ENCODE data around the gene FAM72D. TPM values are rescaled to one million over a fixed set of nuclear protein-coding genes. Genes with fewer than 3 reads are reported as not detected.
"Not testable (repeated sequence)": the region's sequence is repeated elsewhere in the genome, so short reads cannot be mapped to it uniquely, and the experiment has no call there.

FAM72D gene
- total and polyA plus RNA-seq, 2 experiments from 2014 or later, result 8.2 to 14.7 TPM

GRCh38 chr1:145074021-145074559 lies 21.7 kb upstream of the FAM72D start:
- not testable (repeated sequence) for H3K27me3 ChIP-seq (ENCODE audit: insufficient read depth); DNase-seq (ENCODE audit: low spot score); H3F3A ChIP-seq (replicated peaks; ENCODE audit: low read depth); H3K27me3 Mint-ChIP-seq (ENCODE audit: insufficient read depth, low read depth, poor library complexity); H3K4me3 Mint-ChIP-seq; H3K9me2 ChIP-seq (ENCODE audit: insufficient read depth); H3K79me2 ChIP-seq (replicated peaks; ENCODE audit: insufficient read depth); H3K36me3 Mint-ChIP-seq (ENCODE audit: low read depth); H3K4me1 ChIP-seq (ENCODE audit: insufficient read depth); H3K36me3 ChIP-seq (ENCODE audit: insufficient read depth); H3K4me3 ChIP-seq; H3K27ac Mint-ChIP-seq; H2AFZ ChIP-seq; H3K27ac ChIP-seq (ENCODE audit: low read depth); H3K4me1 Mint-ChIP-seq; ATAC-seq; H3K9me3 Mint-ChIP-seq; H4K20me1 ChIP-seq (replicated peaks; ENCODE audit: insufficient read depth); H3K4me2 ChIP-seq

DNA sequence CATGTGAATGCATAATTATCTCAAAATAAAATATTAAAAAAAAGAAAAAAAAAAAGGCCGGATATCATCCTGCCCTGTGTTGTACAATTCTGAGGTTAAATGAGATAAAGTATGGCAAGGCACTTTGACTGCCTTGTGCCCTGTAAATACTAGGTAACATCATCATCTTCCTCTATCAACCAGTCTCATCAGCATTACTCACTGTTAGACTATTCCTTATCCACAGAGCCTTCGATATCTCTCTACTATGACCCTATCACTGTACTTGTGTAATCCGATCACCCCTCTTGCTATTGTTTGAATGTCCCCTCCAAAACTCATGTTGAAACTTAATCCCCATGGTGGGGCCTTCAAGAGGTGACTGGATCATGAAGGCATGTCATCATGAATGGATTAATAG lies 18.9 kb upstream of the FAM72D start:
- H3K4me3 ChIP-seq; H3K36me3 Mint-ChIP-seq (ENCODE audit: low read depth); H3K4me1 ChIP-seq (ENCODE audit: insufficient read depth); H2AFZ ChIP-seq; H3K4me1 Mint-ChIP-seq; H3K36me3 ChIP-seq (ENCODE audit: insufficient read depth); H3K27ac Mint-ChIP-seq; H3K27me3 Mint-ChIP-seq (ENCODE audit: insufficient read depth, low read depth, poor library complexity); H3K4me2 ChIP-seq; H3F3A ChIP-seq (replicated peaks; ENCODE audit: low read depth); H3K27ac ChIP-seq (ENCODE audit: low read depth); H3K79me2 ChIP-seq (replicated peaks; ENCODE audit: insufficient read depth); DNase-seq (ENCODE audit: low spot score); H3K9me3 Mint-ChIP-seq; ATAC-seq; H3K27me3 ChIP-seq (ENCODE audit: insufficient read depth); H3K9me2 ChIP-seq (ENCODE audit: insufficient read depth); H3K4me3 Mint-ChIP-seq; H4K20me1 ChIP-seq (replicated peaks; ENCODE audit: insufficient read depth): not testable (repeated sequence)

- not testable (repeated sequence) for H3K27ac Mint-ChIP-seq; H3K4me1 Mint-ChIP-seq; H3K36me3 ChIP-seq (ENCODE audit: insufficient read depth); H3K4me2 ChIP-seq; H3K9me2 ChIP-seq (ENCODE audit: insufficient read depth); H3K27me3 Mint-ChIP-seq (ENCODE audit: insufficient read depth, low read depth, poor library complexity); H3K27ac ChIP-seq (ENCODE audit: low read depth); H3K79me2 ChIP-seq (replicated peaks; ENCODE audit: insufficient read depth); ATAC-seq; H3K36me3 Mint-ChIP-seq (ENCODE audit: low read depth); DNase-seq (ENCODE audit: low spot score); H3K27me3 ChIP-seq (ENCODE audit: insufficient read depth); H2AFZ ChIP-seq; H3K4me3 Mint-ChIP-seq; H3K4me3 ChIP-seq; H3K9me3 Mint-ChIP-seq; H3F3A ChIP-seq (replicated peaks; ENCODE audit: low read depth); H3K4me1 ChIP-seq (ENCODE audit: insufficient read depth); H4K20me1 ChIP-seq (replicated peaks; ENCODE audit: insufficient read depth)
These were observed 17.6 kb upstream of the FAM72D start for GRCh38 chr1:145077872-145078786.

DNA sequence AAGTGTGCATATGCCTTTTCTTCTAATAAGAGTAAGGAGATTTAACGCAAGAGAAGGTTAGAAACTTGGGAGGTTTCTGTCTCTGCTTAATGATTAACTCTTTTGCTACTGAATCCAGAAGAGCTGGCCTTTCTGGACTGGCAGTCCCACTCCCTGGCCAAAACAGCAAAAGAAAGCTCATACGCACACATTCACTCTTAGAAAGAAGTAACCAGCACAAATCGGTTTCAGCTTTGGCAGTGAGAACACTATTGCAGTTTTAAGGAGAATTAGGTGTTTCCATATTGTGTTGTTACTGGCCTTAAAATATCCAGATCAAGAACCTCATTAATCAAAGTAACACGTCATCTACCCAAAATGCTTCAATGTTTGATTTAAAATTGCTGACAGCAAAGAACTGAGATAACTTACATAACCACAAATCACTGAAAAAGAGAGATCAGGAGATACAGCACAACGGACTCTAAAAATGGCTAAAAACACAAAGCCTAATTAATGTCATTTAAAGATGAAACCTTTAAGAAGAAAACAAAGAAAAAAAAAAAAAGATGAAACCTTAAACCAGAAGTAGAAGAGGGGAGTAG lies 16.9 kb upstream of the FAM72D start:
- H2AFZ ChIP-seq; H3K27ac Mint-ChIP-seq; H3K4me2 ChIP-seq; H3K4me1 ChIP-seq (ENCODE audit: insufficient read depth); ATAC-seq; H3K27ac ChIP-seq (ENCODE audit: low read depth); H3K9me3 Mint-ChIP-seq; H3F3A ChIP-seq (replicated peaks; ENCODE audit: low read depth); H3K79me2 ChIP-seq (replicated peaks; ENCODE audit: insufficient read depth); H3K27me3 Mint-ChIP-seq (ENCODE audit: insufficient read depth, low read depth, poor library complexity); H3K4me3 Mint-ChIP-seq; H3K9me2 ChIP-seq (ENCODE audit: insufficient read depth); H3K27me3 ChIP-seq (ENCODE audit: insufficient read depth); DNase-seq (ENCODE audit: low spot score); H3K4me3 ChIP-seq; H3K36me3 Mint-ChIP-seq (ENCODE audit: low read depth); H3K4me1 Mint-ChIP-seq; H3K36me3 ChIP-seq (ENCODE audit: insufficient read depth); H4K20me1 ChIP-seq (replicated peaks; ENCODE audit: insufficient read depth): not testable (repeated sequence)

DNA sequence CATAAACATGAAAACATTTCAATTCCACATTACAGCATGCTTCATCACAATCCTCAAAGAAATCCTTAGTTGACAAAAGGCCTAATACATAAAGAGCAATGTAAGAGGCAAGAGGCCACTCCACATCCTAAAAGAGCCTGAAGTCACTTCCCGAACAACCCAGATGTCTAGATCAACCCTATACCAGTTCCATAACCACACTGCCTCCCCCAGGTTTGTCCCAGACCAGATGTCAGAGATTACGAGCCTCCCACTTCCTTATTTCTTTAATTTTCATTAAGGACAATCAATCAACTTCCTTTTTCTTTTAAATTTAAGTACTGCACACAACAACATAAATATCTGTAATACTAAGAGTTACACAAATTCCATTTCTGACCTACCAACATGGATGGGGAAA lies 16.0 kb upstream of the FAM72D start:
- H3K79me2 ChIP-seq (replicated peaks; ENCODE audit: insufficient read depth); H3K27me3 ChIP-seq (ENCODE audit: insufficient read depth); H3K36me3 Mint-ChIP-seq (ENCODE audit: low read depth); H4K20me1 ChIP-seq (replicated peaks; ENCODE audit: insufficient read depth); H3K4me3 ChIP-seq; H3K9me2 ChIP-seq (ENCODE audit: insufficient read depth); H2AFZ ChIP-seq; H3K4me1 ChIP-seq (ENCODE audit: insufficient read depth); H3K9me3 Mint-ChIP-seq; H3K27ac ChIP-seq (ENCODE audit: low read depth); ATAC-seq; H3F3A ChIP-seq (replicated peaks; ENCODE audit: low read depth); H3K27ac Mint-ChIP-seq; DNase-seq (ENCODE audit: low spot score); H3K4me3 Mint-ChIP-seq; H3K36me3 ChIP-seq (ENCODE audit: insufficient read depth); H3K4me1 Mint-ChIP-seq; H3K4me2 ChIP-seq; H3K27me3 Mint-ChIP-seq (ENCODE audit: insufficient read depth, low read depth, poor library complexity): not testable (repeated sequence)

GRCh38 chr1:145080193-145080592 lies 15.6 kb upstream of the FAM72D start:
- H3K27ac ChIP-seq (ENCODE audit: low read depth); DNase-seq (ENCODE audit: low spot score); H3K4me1 ChIP-seq (ENCODE audit: insufficient read depth); H3K36me3 ChIP-seq (ENCODE audit: insufficient read depth); H3K4me1 Mint-ChIP-seq; H3K79me2 ChIP-seq (replicated peaks; ENCODE audit: insufficient read depth); H3K4me3 Mint-ChIP-seq; H3K9me3 Mint-ChIP-seq; H3K27ac Mint-ChIP-seq; H4K20me1 ChIP-seq (replicated peaks; ENCODE audit: insufficient read depth); H3K4me3 ChIP-seq; H2AFZ ChIP-seq; H3K27me3 ChIP-seq (ENCODE audit: insufficient read depth); H3K36me3 Mint-ChIP-seq (ENCODE audit: low read depth); ATAC-seq; H3K9me2 ChIP-seq (ENCODE audit: insufficient read depth); H3F3A ChIP-seq (replicated peaks; ENCODE audit: low read depth); H3K4me2 ChIP-seq; H3K27me3 Mint-ChIP-seq (ENCODE audit: insufficient read depth, low read depth, poor library complexity): not testable (repeated sequence)

Measured in GM23338 (cell line).